Activated CD8-positive, alpha-beta T cell treated with anti-CD3 and anti-CD28 coated beads, Interleukin-2, amount 10 ng/mL, durations not matched to agents 7 days and 5 days (primary cell): ENCODE results near the gene AKAP12. TPM values are rescaled to one million over a fixed set of nuclear protein-coding genes. Genes with fewer than 3 reads are reported as not detected.
A peak's percentile ranks its signal among the peaks of the same experiment; 100 is the strongest.

Source experiments
- ATAC-seq: fragments of 150-1000 bp; cut with Tn5 transposase; one replicate; pipeline ENCODE4 v1.10.0; 2021; ENCODE audit warnings: moderate library complexity
- CTCF ChIA-PET: fragments of 350-600 bp; sonication (Branson Sonifier 250); formaldehyde crosslinking; loops from one replicate; lab custom pipeline; 2021; ENCODE audit warnings: antibody characterized with exemption; lab: Charles Lee
- POLR2A ChIA-PET: fragments of 350-600 bp; sonication (Branson Sonifier 250); formaldehyde crosslinking; loops from one replicate; lab custom pipeline; 2021; ENCODE audit warnings: antibody characterized with exemption; lab: Charles Lee
- DNase-seq: peaks from one replicate; pipeline ENCODE4 v3.0.0-alpha.2; 2020
- H3K27ac Mint-ChIP-seq: one replicate; pipeline ENCODE4 v1.8.0; 2021; ENCODE audit warnings: mild to moderate bottlenecking, mixed read lengths
- H3K27me3 Mint-ChIP-seq: one replicate; pipeline ENCODE4 v1.8.0; 2021; ENCODE audit warnings: low read depth, mixed read lengths
- H3K36me3 Mint-ChIP-seq: one replicate; pipeline ENCODE4 v1.8.0; 2021; ENCODE audit warnings: low read depth, mixed read lengths
- H3K4me1 Mint-ChIP-seq: one replicate; pipeline ENCODE4 v1.8.0; 2021; ENCODE audit warnings: low read depth, mixed read lengths
- H3K4me3 Mint-ChIP-seq: one replicate; pipeline ENCODE4 v1.8.0; 2021; ENCODE audit warnings: mild to moderate bottlenecking, mixed read lengths
- H3K9me3 Mint-ChIP-seq: one replicate; pipeline ENCODE4 v1.8.0; 2022; ENCODE audit warnings: mixed read lengths; ENCODE audit not compliant: insufficient read depth
- total RNA-seq, 2 experiments: library from RNA; stranded (reverse); gene quantifications; one replicate each; pipeline ENCODE4 v1.2.3, GENCODE V29; 2021

AKAP12 gene
- total RNA-seq, 2 experiments from 2014 or later = 0.05 to 0.08 TPM

- POLR2A ChIA-PET = no interaction called here
- H3K4me3 Mint-ChIP-seq = no peak overlapping the region
- no peaks in the 10 kb centered on the region for H3K4me1 Mint-ChIP-seq
- H3K9me3 Mint-ChIP-seq = peaks cover 9% of the 10 kb centered on the region
- ATAC-seq (no peak), DNase-seq (no peak)
- CTCF ChIA-PET = interaction anchor here (1.8 kb wide), 1 partner anchor 425 kb away, joined by 5 read pairs; no protein-coding TSS in a partner anchor
- no peak overlapping the region for H3K27ac Mint-ChIP-seq
- H3K27me3 Mint-ChIP-seq = peaks cover 24% of the 10 kb centered on the region
- no peaks in the 10 kb centered on the region for H3K36me3 Mint-ChIP-seq
Observed at GRCh38 chr6:151317103-151317994, 77.6 kb downstream of the AKAP12 start.

GRCh38 chr6:151317995-151318365, 78.2 kb downstream of the AKAP12 start:
- ChIA-PET CTCF (interaction anchor here (1.8 kb wide), 1 partner anchor 426 kb away, joined by 5 read pairs; no protein-coding TSS in a partner anchor), POLR2A (no interaction called here)
- no peak overlapping the region for H3K27ac Mint-ChIP-seq
- no peaks in the 10 kb centered on the region for H3K4me1 Mint-ChIP-seq
- H3K36me3 Mint-ChIP-seq = no peaks in the 10 kb centered on the region
- no peak overlapping the region for H3K4me3 Mint-ChIP-seq
- no peak for DNase-seq
- H3K9me3 Mint-ChIP-seq = peaks cover 9% of the 10 kb centered on the region
- H3K27me3 Mint-ChIP-seq = peaks cover 30% of the 10 kb centered on the region
- no peak for ATAC-seq

GRCh38 chr6:151320140-151320539, 80.4 kb downstream of the AKAP12 start:
- Mint-ChIP-seq H3K4me3 (no peak overlapping the region), H3K36me3 (no peaks in the 10 kb centered on the region), H3K27me3 (peaks cover 42% of the 10 kb centered on the region), H3K4me1 (peaks cover 14% of the 10 kb centered on the region), H3K9me3 (peaks cover 9% of the 10 kb centered on the region), H3K27ac (no peak overlapping the region)
- DNase-seq (no peak), ATAC-seq (no peak)
- ChIA-PET CTCF (interaction anchor here (0.5 kb wide), 1 partner anchor 496 kb away, joined by 3 read pairs; no protein-coding TSS in a partner anchor), POLR2A (no interaction called here)

GRCh38 chr6:151321438-151321837, 81.7 kb downstream of the AKAP12 start:
- Mint-ChIP-seq H3K9me3 (no peaks in the 10 kb centered on the region), H3K36me3 (no peaks in the 10 kb centered on the region), H3K4me3 (no peak overlapping the region), H3K27me3 (peaks cover 50% of the 10 kb centered on the region), H3K27ac (no peak overlapping the region), H3K4me1 (peaks cover 24% of the 10 kb centered on the region)
- DNase-seq (no peak), ATAC-seq (no peak)
- ChIA-PET POLR2A (interaction anchor here (0.7 kb wide), 1 partner anchor 1886 kb away, joined by 3 read pairs; no protein-coding TSS in a partner anchor), CTCF (interaction anchor here (1.0 to 1.2 kb wide), 3 partner anchors 10 to 430 kb away, joined by 3 to 9 read pairs (median 3); no protein-coding TSS in a partner anchor)

- Mint-ChIP-seq H3K4me3 (no peak overlapping the region), H3K9me3 (no peaks in the 10 kb centered on the region), H3K27ac (no peak overlapping the region), H3K4me1 (peaks cover 24% of the 10 kb centered on the region), H3K27me3 (peaks cover 56% of the 10 kb centered on the region), H3K36me3 (no peaks in the 10 kb centered on the region)
- no peak for ATAC-seq
- CTCF ChIA-PET = interaction anchor here (0.8 to 7.6 kb wide), 3 partner anchors 12 to 432 kb away, joined by 3 to 326 read pairs (median 211); no protein-coding TSS in a partner anchor
- POLR2A ChIA-PET = no interaction called here
- no peak for DNase-seq
Observed at GRCh38 chr6:151322570-151322969, 82.8 kb downstream of the AKAP12 start.

GRCh38 chr6:151323791-151324487, 84.2 kb downstream of the AKAP12 start:
- Mint-ChIP-seq H3K27me3 (peaks cover 53% of the 10 kb centered on the region), H3K4me1 (peaks cover 24% of the 10 kb centered on the region), H3K36me3 (no peaks in the 10 kb centered on the region), H3K4me3 (no peak overlapping the region), H3K27ac (no peak overlapping the region), H3K9me3 (no peaks in the 10 kb centered on the region)
- peak; percentile 79 for DNase-seq
- POLR2A ChIA-PET = interaction anchor here (0.6 to 1.1 kb wide), 4 partner anchors 66 to 1619 kb away, joined by 3 to 6 read pairs (median 4); no protein-coding TSS in a partner anchor
- CTCF ChIA-PET = interaction anchor here (0.7 to 7.6 kb wide), 63 partner anchors 9 to 906 kb away, joined by 3 to 326 read pairs (median 5); partner anchors contain the start of gene MTHFD1L
- peak; percentile 62 for ATAC-seq

- no peak overlapping the region for H3K27ac Mint-ChIP-seq
- ATAC-seq (no peak), DNase-seq (no peak)
- H3K27me3 Mint-ChIP-seq = peaks cover 53% of the 10 kb centered on the region
- H3K36me3 Mint-ChIP-seq = no peaks in the 10 kb centered on the region
- H3K4me3 Mint-ChIP-seq = no peak overlapping the region
- CTCF ChIA-PET = interaction anchor here (0.7 to 7.6 kb wide), 75 partner anchors 10 to 906 kb away, joined by 3 to 326 read pairs (median 5); partner anchors contain the start of genes MTHFD1L and RMND1
- peaks cover 24% of the 10 kb centered on the region for H3K4me1 Mint-ChIP-seq
- no peaks in the 10 kb centered on the region for H3K9me3 Mint-ChIP-seq
- POLR2A ChIA-PET = interaction anchor here (1.0 to 1.1 kb wide), 2 partner anchors 310 to 458 kb away, joined by 3 to 4 read pairs; no protein-coding TSS in a partner anchor
Observed at GRCh38 chr6:151324488-151324825, 84.7 kb downstream of the AKAP12 start.

GRCh38 chr6:151325075-151326050, 85.6 kb downstream of the AKAP12 start:
- CTCF ChIA-PET = interaction anchor here (0.7 to 7.6 kb wide), 68 partner anchors 9 to 718 kb away, joined by 3 to 326 read pairs (median 5); partner anchors contain the start of genes MTHFD1L and RMND1
- H3K4me3 Mint-ChIP-seq = peak overlapping the region; percentile 57
- DNase-seq (peak; percentile 25), ATAC-seq (peak; percentile 58)
- H3K27ac Mint-ChIP-seq = no peak overlapping the region
- H3K27me3 Mint-ChIP-seq = peaks cover 50% of the 10 kb centered on the region
- peaks cover 24% of the 10 kb centered on the region for H3K4me1 Mint-ChIP-seq
- H3K9me3 Mint-ChIP-seq = no peaks in the 10 kb centered on the region
- POLR2A ChIA-PET = interaction anchor here (1.0 to 1.2 kb wide), 2 partner anchors 311 kb away, joined by 3 to 4 read pairs; no protein-coding TSS in a partner anchor
- H3K36me3 Mint-ChIP-seq = no peaks in the 10 kb centered on the region

- Mint-ChIP-seq H3K9me3 (no peaks in the 10 kb centered on the region), H3K4me3 (peak overlapping the region; percentile 57), H3K27ac (no peak overlapping the region), H3K36me3 (no peaks in the 10 kb centered on the region), H3K27me3 (peaks cover 46% of the 10 kb centered on the region), H3K4me1 (peaks cover 24% of the 10 kb centered on the region)
- DNase-seq (no peak), ATAC-seq (no peak)
- CTCF ChIA-PET = interaction anchor here (0.7 to 7.6 kb wide), 11 partner anchors 8 to 435 kb away, joined by 3 to 326 read pairs (median 10); no protein-coding TSS in a partner anchor
- POLR2A ChIA-PET = interaction anchor here (1.2 kb wide), 1 partner anchor 312 kb away, joined by 3 read pairs; no protein-coding TSS in a partner anchor
Observed at GRCh38 chr6:151326116-151326825, 86.5 kb downstream of the AKAP12 start.

- Mint-ChIP-seq H3K4me1 (peaks cover 24% of the 10 kb centered on the region), H3K36me3 (no peaks in the 10 kb centered on the region), H3K27me3 (peaks cover 45% of the 10 kb centered on the region), H3K9me3 (no peaks in the 10 kb centered on the region), H3K27ac (no peak overlapping the region), H3K4me3 (no peak overlapping the region)
- DNase-seq (no peak), ATAC-seq (no peak)
- ChIA-PET CTCF (interaction anchor here (1.3 to 7.6 kb wide), 2 partner anchors 313 to 436 kb away, joined by 3 to 326 read pairs; no protein-coding TSS in a partner anchor), POLR2A (no interaction called here)
Observed at GRCh38 chr6:151327101-151327500, 87.3 kb downstream of the AKAP12 start.
